ENCODE results near the gene MRPL33.

Gene MRPL33

DNA sequence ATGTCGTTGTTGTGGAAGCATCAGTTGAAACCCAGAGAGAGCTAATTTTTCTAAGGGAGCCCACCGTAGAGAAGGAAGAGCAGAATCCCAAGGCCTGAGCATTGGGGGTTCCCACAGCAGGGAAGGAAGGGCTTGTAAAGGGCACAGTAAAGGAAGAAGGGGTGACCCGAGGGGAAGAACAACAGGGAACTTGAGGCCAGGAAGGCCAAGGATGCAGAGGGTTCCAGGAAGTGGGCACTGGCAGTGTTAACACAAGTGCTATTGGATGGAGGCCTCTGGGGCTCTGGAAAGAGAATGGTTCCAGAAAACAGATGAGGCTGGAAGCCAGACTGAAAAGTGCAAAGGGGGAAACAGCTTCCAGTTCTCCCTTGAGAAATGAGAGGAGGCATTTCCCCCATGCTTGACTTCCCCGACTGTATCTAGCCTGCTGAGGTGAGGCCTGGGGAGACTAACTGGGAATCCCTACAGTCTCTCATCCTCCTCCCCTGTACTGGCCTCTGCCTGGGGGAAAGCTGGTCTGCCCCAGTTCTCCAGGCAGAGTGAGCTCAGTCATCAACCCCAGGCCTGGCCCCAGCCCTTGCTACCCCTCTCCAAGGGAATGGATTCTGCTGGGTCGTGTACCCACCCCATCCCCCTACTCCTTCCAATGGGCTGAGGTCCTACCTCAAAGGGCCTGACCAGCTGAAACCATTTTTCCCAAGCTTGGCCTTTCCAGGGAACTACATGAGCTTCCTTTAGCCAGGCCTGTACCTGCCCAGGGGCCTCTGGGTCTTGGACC is 43.2 kb upstream of the MRPL33 start:
- DNase-seq (ENCODE audit: low read depth): no peak
- TF ChIP-seq, protein P1, sequence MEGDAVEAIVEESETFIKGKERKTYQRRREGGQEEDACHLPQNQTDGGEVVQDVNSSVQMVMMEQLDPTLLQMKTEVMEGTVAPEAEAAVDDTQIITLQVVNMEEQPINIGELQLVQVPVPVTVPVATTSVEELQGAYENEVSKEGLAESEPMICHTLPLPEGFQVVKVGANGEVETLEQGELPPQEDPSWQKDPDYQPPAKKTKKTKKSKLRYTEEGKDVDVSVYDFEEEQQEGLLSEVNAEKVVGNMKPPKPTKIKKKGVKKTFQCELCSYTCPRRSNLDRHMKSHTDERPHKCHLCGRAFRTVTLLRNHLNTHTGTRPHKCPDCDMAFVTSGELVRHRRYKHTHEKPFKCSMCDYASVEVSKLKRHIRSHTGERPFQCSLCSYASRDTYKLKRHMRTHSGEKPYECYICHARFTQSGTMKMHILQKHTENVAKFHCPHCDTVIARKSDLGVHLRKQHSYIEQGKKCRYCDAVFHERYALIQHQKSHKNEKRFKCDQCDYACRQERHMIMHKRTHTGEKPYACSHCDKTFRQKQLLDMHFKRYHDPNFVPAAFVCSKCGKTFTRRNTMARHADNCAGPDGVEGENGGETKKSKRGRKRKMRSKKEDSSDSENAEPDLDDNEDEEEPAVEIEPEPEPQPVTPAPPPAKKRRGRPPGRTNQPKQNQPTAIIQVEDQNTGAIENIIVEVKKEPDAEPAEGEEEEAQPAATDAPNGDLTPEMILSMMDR (conservative IDR thresholded peaks at IDR 0.05; ENCODE audit: control insufficient read depth, insufficient read depth, low read depth, low read length): no peak

DNA sequence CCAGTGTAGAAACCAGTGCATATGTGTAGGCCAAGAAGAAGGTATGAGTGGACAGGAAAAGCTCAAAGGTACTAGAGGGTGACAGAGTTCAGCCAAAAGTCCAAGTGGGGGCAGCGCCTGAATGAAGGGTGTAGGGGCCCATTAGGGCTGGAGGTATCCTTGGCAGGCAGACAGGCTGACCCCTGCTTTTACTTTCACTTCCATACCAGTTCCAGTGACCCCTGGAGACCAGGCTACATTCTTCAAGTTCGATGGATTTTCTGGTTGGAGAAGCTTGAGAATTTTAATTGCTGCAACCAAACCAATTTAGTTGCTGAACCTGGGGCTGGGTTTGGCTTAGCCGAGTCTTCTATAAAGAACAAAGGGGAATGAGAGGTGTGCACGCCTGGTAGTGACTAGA is 42.3 kb upstream of the MRPL33 start:
- no peak for DNase-seq (ENCODE audit: low read depth)
- no peak overlapping the region for H3K4me3 ChIP-seq (ENCODE audit: control insufficient read depth, low read depth, low read length)
- TF ChIP-seq, protein P1 (conservative IDR thresholded peaks at IDR 0.05; ENCODE audit: control insufficient read depth, insufficient read depth, low read depth, low read length): no peak

More for the DNA sequence above, 43.2 kb upstream of the MRPL33 start:
- no peak overlapping the region for H3K4me3 ChIP-seq (ENCODE audit: control insufficient read depth, low read depth, low read length)

DNA sequence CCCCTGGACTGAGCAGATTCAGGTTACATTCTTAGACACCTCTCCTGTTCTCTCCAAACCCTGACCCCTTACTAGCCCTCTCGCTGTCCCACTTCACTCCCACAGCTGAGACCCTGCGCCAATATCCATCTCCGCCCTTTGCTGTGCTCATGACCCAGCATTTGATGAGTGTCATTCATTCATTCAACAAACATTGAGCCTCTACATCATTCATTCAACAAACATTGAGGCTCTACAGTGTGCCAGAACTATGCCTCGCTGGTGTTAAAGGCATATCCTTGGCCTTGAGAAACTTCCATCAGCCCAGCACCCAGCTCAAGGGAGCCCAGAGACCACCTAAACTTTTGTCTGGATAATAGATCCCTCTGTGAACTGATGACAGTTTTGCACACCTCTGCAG is 41.9 kb upstream of the MRPL33 start:
- H3K4me3 ChIP-seq (ENCODE audit: control insufficient read depth, low read depth, low read length): no peak overlapping the region
- TF ChIP-seq, protein P1 (conservative IDR thresholded peaks at IDR 0.05; ENCODE audit: control insufficient read depth, insufficient read depth, low read depth, low read length): no peak
- no peak for DNase-seq (ENCODE audit: low read depth)

DNA sequence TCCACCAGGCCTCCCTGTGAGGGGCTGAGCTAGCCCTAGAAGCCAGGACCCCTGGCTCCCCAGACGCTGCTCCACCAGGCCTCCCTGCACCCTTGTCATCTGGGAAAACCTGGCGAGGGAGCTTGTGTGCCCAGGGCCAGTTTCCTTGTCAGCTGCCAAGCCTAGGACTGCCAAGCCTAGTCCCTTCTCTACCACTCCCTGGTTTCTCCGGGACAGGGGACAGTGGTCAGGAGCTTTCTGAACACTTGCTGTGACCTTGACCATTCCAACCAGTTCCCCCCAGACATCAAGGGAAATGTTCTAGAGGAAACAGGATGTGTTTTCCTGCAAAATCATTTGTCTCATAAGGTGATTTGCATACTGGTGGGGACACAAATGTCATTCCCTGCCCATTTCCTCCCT is 41.3 kb upstream of the MRPL33 start:
- no peak overlapping the region for H3K4me3 ChIP-seq (ENCODE audit: control insufficient read depth, low read depth, low read length)
- no peak for DNase-seq (ENCODE audit: low read depth)
- TF ChIP-seq, protein P1 (conservative IDR thresholded peaks at IDR 0.05; ENCODE audit: control insufficient read depth, insufficient read depth, low read depth, low read length): no peak

DNA sequence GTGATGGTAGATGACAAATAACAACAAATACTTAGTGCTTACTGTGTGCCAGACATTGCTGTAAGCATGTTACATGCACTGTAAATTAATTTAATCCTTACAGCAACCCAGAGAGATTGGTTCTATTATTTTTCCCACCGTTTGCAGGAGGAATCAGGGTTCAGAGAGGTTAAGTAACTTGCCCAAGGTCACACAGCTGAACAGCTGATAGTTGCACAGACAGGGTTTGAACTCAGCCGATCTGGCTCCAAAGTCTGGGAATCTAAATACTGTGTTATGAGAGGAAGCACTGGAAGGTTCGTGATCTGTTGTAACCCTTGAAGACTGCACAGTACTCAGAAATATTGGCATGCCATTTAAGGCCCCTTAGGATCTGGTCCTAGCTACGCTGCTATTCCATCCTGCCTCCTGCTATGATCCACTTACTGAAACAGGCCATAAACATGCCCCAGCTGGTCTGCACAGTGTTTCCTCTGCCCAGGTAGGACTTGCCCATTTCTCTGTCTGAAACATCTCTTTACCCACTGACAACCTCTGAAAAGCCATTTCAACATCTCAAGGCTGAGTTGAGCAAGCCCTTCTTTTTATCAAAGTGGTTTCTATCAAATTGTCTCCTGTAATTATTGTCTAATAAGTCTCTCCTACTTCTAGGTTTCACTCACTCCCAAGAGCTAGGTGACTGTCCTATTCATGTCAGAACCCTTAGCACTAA is 40.4 kb upstream of the MRPL33 start:
- DNase-seq (ENCODE audit: low read depth): no peak
- no peak overlapping the region for H3K4me3 ChIP-seq (ENCODE audit: control insufficient read depth, low read depth, low read length)

DNA sequence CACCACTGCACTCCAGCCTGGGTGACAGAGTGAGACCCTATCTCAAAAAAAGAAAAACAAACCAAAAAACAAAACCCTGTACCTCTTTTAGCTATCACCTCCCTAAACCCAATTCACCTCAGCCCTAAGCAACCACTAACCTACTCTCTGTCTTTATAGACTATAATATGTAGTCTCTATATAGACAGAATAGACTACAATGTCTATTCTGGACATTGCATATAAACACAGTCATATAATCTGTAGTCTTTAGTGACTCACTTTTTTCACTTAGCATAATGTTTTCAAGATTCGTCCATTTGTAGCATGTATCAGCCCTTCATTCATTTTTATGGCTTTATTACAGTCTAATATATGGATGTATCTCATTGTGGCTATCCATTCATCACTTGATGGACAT is 37.2 kb upstream of the MRPL33 start:
- no peak for DNase-seq (ENCODE audit: low read depth)
- TF ChIP-seq, protein P1 (conservative IDR thresholded peaks at IDR 0.05; ENCODE audit: control insufficient read depth, insufficient read depth, low read depth, low read length): no peak

More for the DNA sequence above, 40.4 kb upstream of the MRPL33 start:
- TF ChIP-seq, protein P1 (conservative IDR thresholded peaks at IDR 0.05; ENCODE audit: control insufficient read depth, insufficient read depth, low read depth, low read length): no peak

More for the DNA sequence above, 37.2 kb upstream of the MRPL33 start:
- H3K4me3 ChIP-seq (ENCODE audit: control insufficient read depth, low read depth, low read length): no peak overlapping the region
